Endothelial cell of umbilical vein (primary cell): ENCODE measurements around the gene POU5F1. TPM values are rescaled to one million over a fixed set of nuclear protein-coding genes. Genes with fewer than 3 reads are reported as not detected.
"Not testable (repeated sequence)": the region's sequence is repeated elsewhere in the genome, so short reads cannot be mapped to it uniquely, and the experiment has no call there.

Experiments
- BruUV-seq: library from RNA; stranded (reverse); fragments of 400-500 nt; replicated peaks from 2 replicates; lab custom pipeline; 2021; lab: Mats Ljungman, UMichigan
- CTCF ChIA-PET: fragments of 300-600, 350-600 bp; sonication (Branson Sonifier 250); formaldehyde crosslinking; loops from one replicate; lab custom pipeline; 2021; ENCODE audit warnings: antibody characterized with exemption, inconsistent platforms; lab: Charles Lee
- POLR2A ChIA-PET: fragments of 300-600, 350-600 bp; sonication (Branson Sonifier 250); formaldehyde crosslinking; loops from one replicate; lab custom pipeline; 2021; ENCODE audit warnings: antibody characterized with exemption, inconsistent platforms; lab: Charles Lee
- DNase-seq: peaks from one replicate; pipeline ENCODE4 v3.0.0-alpha.2; 2011; ENCODE audit warnings: low read depth, low spot score
- FAIRE-seq: peaks from 2 replicates; lab custom pipeline; 2011; peaks lifted over from hg19 to GRCh38; lab: Jason Lieb, UNC
- H2AFZ ChIP-seq: 2 replicates; pipeline ENCODE4 v1.6.0; 2012; ENCODE audit warnings: low read depth, low read length, control low read depth, inconsistent platforms
- H3K27ac ChIP-seq: 2 replicates; pipeline ENCODE4 v1.5.1; 2011; ENCODE audit warnings: low read depth, mild to moderate bottlenecking, control low read depth, low read length, moderate library complexity; ENCODE audit not compliant: insufficient read depth
- H3K27me3 ChIP-seq, 2 experiments: 2 replicates each; pipeline versions ENCODE4 v1.6.0 to v1.6.1; 2011; ENCODE audit warnings: low read length in 2 of 2, mixed read lengths in 1 of 2; ENCODE audit not compliant: control insufficient read depth in 2 of 2, insufficient read depth in 2 of 2
- H3K36me3 ChIP-seq, 2 experiments: 2 replicates in 1 of 2; 3 replicates in 1 of 2; pipeline ENCODE4 v1.5.1; 2011; ENCODE audit warnings: low read length in 2 of 2, mild to moderate bottlenecking in 1 of 2, moderate library complexity in 1 of 2; ENCODE audit not compliant: control insufficient read depth in 2 of 2, insufficient read depth in 2 of 2; ENCODE audit errors: extremely low read depth in 1 of 2
- H3K4me1 ChIP-seq: 3 replicates; pipeline ENCODE4 v1.5.1; 2011; ENCODE audit warnings: mild to moderate bottlenecking, low read length; ENCODE audit not compliant: control insufficient read depth, insufficient read depth; ENCODE audit errors: extremely low read depth
- H3K4me2 ChIP-seq: 2 replicates; pipeline ENCODE4 v1.6.1; 2011; ENCODE audit warnings: low read length, control low read depth, mixed read lengths; ENCODE audit not compliant: insufficient read depth
- H3K4me3 ChIP-seq, 3 experiments: fragments of 200-600 bp in 1 of 3; sonication (generic), shearing (Covaris generic) in 1 of 3; replicated peaks in 1 of 3; 2 replicates each; pipeline ENCODE4 v1.5.1; 2011 to 2016; ENCODE audit warnings: control low read depth in 3 of 3, low read length in 3 of 3, mild to moderate bottlenecking in 2 of 3, inconsistent platforms in 1 of 3, low read depth in 1 of 3, moderate library complexity in 1 of 3; ENCODE audit not compliant: insufficient read depth in 1 of 3
- H3K79me2 ChIP-seq: 2 replicates; pipeline ENCODE4 v1.6.0; 2012; ENCODE audit warnings: low read length, inconsistent platforms; ENCODE audit not compliant: control insufficient read depth, insufficient read depth
- H3K9ac ChIP-seq: replicated peaks from 2 replicates; pipeline ENCODE3; 2011; ENCODE audit warnings: low read length, control low read depth; ENCODE audit not compliant: insufficient read depth; ENCODE audit errors: extremely low read depth
- H3K9me1 ChIP-seq: replicated peaks from 3 replicates; pipeline ENCODE4 v1.6.0; 2011; ENCODE audit warnings: mild to moderate bottlenecking, low read length; ENCODE audit not compliant: control insufficient read depth, insufficient read depth; ENCODE audit errors: extremely low read depth
- H3K9me3 ChIP-seq: replicated peaks from 2 replicates; pipeline ENCODE4 v1.5.1; 2012; ENCODE audit warnings: low read length, inconsistent platforms; ENCODE audit not compliant: control insufficient read depth, insufficient read depth
- H4K20me1 ChIP-seq: replicated peaks from 2 replicates; pipeline ENCODE3; 2011; ENCODE audit warnings: mild to moderate bottlenecking, low read length; ENCODE audit not compliant: control insufficient read depth, insufficient read depth; ENCODE audit errors: extremely low read depth
- CTCF ChIP-seq, 2 donors: IDR thresholded peaks; 1 replicate in 1 of 2; 2 replicates in 1 of 2; pipeline ENCODE4 v1.5.1; 2011; ENCODE audit warnings: low read length in 2 of 2, mild to moderate bottlenecking in 2 of 2, moderate library complexity in 2 of 2, control low read depth in 1 of 2, inconsistent platforms in 1 of 2, low read depth in 1 of 2; ENCODE audit not compliant: insufficient read depth in 1 of 2; ENCODE audit errors: extremely low read depth in 1 of 2
- EZH2 ChIP-seq: IDR thresholded peaks from 2 replicates; pipeline ENCODE4 v1.6.1; 2012; ENCODE audit warnings: borderline replicate concordance, low read depth, mild to moderate bottlenecking, moderate library complexity, low read length, inconsistent platforms; ENCODE audit not compliant: severe bottlenecking
- GATA2 ChIP-seq: IDR thresholded peaks from 2 replicates; pipeline ENCODE4 v1.7.0; 2011; ENCODE audit warnings: low read depth, mild to moderate bottlenecking, moderate library complexity, mixed read lengths, low read length; ENCODE audit not compliant: insufficient read length, insufficient read depth
- POLR2A ChIP-seq: IDR thresholded peaks from 2 replicates; pipeline ENCODE4 v1.6.1; 2012; ENCODE audit warnings: low read depth, mild to moderate bottlenecking, control low read depth, low read length
- POLR2AphosphoS5 ChIP-seq: IDR thresholded peaks from 2 replicates; pipeline ENCODE4 v1.6.1; 2012; ENCODE audit warnings: low read depth, mild to moderate bottlenecking, control low read depth, low read length, moderate library complexity; ENCODE audit not compliant: insufficient read depth
- dilution Hi-C: fragments of 300-500 bp; cut with MboI; formaldehyde crosslinking; loops from one replicate; pipeline ENCODE4 v1.15.0; 2019; ENCODE audit warnings: low sequenced_read_pairs; ENCODE audit not compliant: extremely low pct_ligation_motif_present
- intact Hi-C: fragments of 100-400 bp; cut with micrococcal nuclease; formaldehyde crosslinking; loops from one replicate; pipeline ENCODE4 v1.10.0; 2022
- polyA plus RNA-seq, 4 experiments: library from polyadenylated mRNA; depleted of rRNA in 3 of 4; stranded (reverse) in 3 of 4; unstranded in 1 of 4; fragments of >200 nt; gene quantifications; 2 replicates each; pipeline versions ENCODE4 v1.2.1 to v1.2.3, GENCODE V29; 2011 to 2012; ENCODE audit warnings: missing spikeins in 1 of 4
- total RNA-seq: library from RNA; stranded (reverse); gene quantifications from 2 replicates; pipeline ENCODE4 v1.2.3, GENCODE V29; 2021

The POU5F1 gene
- total and polyA plus RNA-seq, 2 donors (not counting 3 experiments of a cell fraction or from before 2014, with no cell fraction given): 0.63 TPM; not detected in 1

- H3K9ac ChIP-seq, H3K4me2 ChIP-seq, H3K36me3 ChIP-seq, dilution Hi-C loops, H3K27ac ChIP-seq, H3K79me2 ChIP-seq, BruUV-seq, H3K9me3 ChIP-seq, POLR2A ChIA-PET, H2AFZ ChIP-seq, H3K27me3 ChIP-seq, H4K20me1 ChIP-seq, H3K9me1 ChIP-seq, H3K4me3 ChIP-seq, H3K4me1 ChIP-seq: not testable (repeated sequence)
- CTCF ChIA-PET: interaction anchor here (0.6 to 15.1 kb wide), 35 partner anchors 11 to 782 kb away, joined by 3 to 233 read pairs (median 4); partner anchors contain the start of genes POU5F1, PSORS1C1, PSORS1C2 and TCF19
- FAIRE-seq (peak; percentile 64), DNase-seq (peak; percentile 79)
- intact Hi-C loops: loop anchor here (1.0 to 5.0 kb wide), 5 partner anchors 34 to 360 kb away; partner anchors contain the start of gene TCF19
- peak; percentile 53 to 58 for TF ChIP-seq CTCF (IDR thresholded peaks at IDR 0.05; ENCODE audit: extremely low read depth in 1 of 2, insufficient read depth in 1 of 2, low read depth in 1 of 2, low read length in 2 of 2)
Observed at GRCh38 chr6:31192431-31193105, 22.1 kb upstream of the POU5F1 start.

GRCh38 chr6:31190488-31190887 lies 20.0 kb upstream of the POU5F1 start:
- Histone ChIP-seq H3K4me1 (no peaks in the 10 kb centered on the region), H3K9me1 (no peaks in the 10 kb centered on the region), H3K4me2 (no peak overlapping the region), H3K4me3 (no peak overlapping the region), H4K20me1 (no peaks in the 10 kb centered on the region), H2AFZ (no peak overlapping the region), H3K36me3 (no peaks in the 10 kb centered on the region), H3K27me3 (no peaks in the 10 kb centered on the region), H3K27ac (no peak overlapping the region), H3K9me3 (no peaks in the 10 kb centered on the region), H3K79me2 (no peaks in the 10 kb centered on the region), H3K9ac (no peak overlapping the region)
- intact Hi-C loops (loop anchor here (5.0 kb wide), 1 partner anchor 358 kb away; no protein-coding TSS in a partner anchor), dilution Hi-C loops (no loop called here)
- ChIA-PET POLR2A (no interaction called here), CTCF (interaction anchor here (1.3 to 15.1 kb wide), 5 partner anchors 42 to 175 kb away, joined by 3 to 233 read pairs (median 13); partner anchors contain the start of gene PSORS1C2)
- DNase-seq (no peak), FAIRE-seq (no peak)
- no TSS peak for BruUV-seq
- TF ChIP-seq CTCF (IDR thresholded peaks at IDR 0.05; ENCODE audit: extremely low read depth in 1 of 2, insufficient read depth in 1 of 2, low read depth in 1 of 2, low read length in 2 of 2) (no peak), POLR2A (no peak), EZH2 (no peak), GATA2 (no peak), POLR2AphosphoS5 (no peak)

GRCh38 chr6:31189223-31189622 lies 18.7 kb upstream of the POU5F1 start:
- H3K4me1 ChIP-seq, H3K36me3 ChIP-seq, FAIRE-seq, intact Hi-C loops, BruUV-seq, dilution Hi-C loops, H4K20me1 ChIP-seq, H3K4me2 ChIP-seq, H3K27me3 ChIP-seq, H3K9me1 ChIP-seq, H3K79me2 ChIP-seq, CTCF ChIA-PET, POLR2A ChIA-PET, H3K4me3 ChIP-seq, H2AFZ ChIP-seq, DNase-seq, H3K9me3 ChIP-seq, H3K9ac ChIP-seq, H3K27ac ChIP-seq: not testable (repeated sequence)
